Ishikawa (cell line): ENCODE measurements around the gene LIMD2.

Experiments used
- CEBPB ChIP-seq: IDR thresholded peaks from 2 replicates; pipeline ENCODE4 v1.6.1; 2012
- EGR1 ChIP-seq: IDR thresholded peaks from 2 replicates; pipeline ENCODE4 v1.6.1; 2012
- EP300 ChIP-seq: IDR thresholded peaks from 2 replicates; pipeline ENCODE4 v1.6.1; 2012; ENCODE audit warnings: borderline replicate concordance
- TAF1 ChIP-seq: IDR thresholded peaks from 2 replicates; pipeline ENCODE4 v1.6.1; 2012; ENCODE audit warnings: low read depth, mild to moderate bottlenecking
- TCF12 ChIP-seq: IDR thresholded peaks from 2 replicates; pipeline ENCODE4 v1.6.1; 2012; ENCODE audit warnings: low read depth
- TEAD4 ChIP-seq: IDR thresholded peaks from 2 replicates; pipeline ENCODE4 v1.6.1; 2012
- TF ChIP-seq, protein P1 (sequence below): IDR thresholded peaks from 2 replicates; pipeline ENCODE4 v1.6.1; 2012; ENCODE audit warnings: low read depth, mild to moderate bottlenecking
- TF ChIP-seq, protein P2 (sequence below): IDR thresholded peaks from 2 replicates; pipeline ENCODE4 v1.6.1; 2012

DNA sequence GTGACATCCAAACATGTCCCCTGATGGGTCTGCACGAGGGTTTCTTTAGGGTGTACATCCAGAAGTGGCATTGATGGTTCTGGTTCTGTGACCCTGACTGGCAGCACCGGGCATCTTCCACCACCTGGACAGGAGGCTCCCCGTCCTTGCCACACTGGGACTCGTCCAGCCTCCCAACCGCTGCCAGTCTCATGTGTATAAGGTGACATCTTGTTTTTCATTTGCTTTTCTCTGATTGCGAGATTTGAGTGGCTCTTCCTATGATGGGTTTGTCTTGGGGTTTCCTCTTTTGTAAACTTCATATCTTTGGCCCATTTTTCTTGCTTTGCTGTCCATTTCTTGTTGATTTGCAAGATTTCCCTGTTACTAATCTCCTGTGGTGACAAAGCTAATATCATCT lies 9.2 kb upstream of the LIMD2 start:
- no peak for TF ChIP-seq TCF12
- TF ChIP-seq, protein P1, sequence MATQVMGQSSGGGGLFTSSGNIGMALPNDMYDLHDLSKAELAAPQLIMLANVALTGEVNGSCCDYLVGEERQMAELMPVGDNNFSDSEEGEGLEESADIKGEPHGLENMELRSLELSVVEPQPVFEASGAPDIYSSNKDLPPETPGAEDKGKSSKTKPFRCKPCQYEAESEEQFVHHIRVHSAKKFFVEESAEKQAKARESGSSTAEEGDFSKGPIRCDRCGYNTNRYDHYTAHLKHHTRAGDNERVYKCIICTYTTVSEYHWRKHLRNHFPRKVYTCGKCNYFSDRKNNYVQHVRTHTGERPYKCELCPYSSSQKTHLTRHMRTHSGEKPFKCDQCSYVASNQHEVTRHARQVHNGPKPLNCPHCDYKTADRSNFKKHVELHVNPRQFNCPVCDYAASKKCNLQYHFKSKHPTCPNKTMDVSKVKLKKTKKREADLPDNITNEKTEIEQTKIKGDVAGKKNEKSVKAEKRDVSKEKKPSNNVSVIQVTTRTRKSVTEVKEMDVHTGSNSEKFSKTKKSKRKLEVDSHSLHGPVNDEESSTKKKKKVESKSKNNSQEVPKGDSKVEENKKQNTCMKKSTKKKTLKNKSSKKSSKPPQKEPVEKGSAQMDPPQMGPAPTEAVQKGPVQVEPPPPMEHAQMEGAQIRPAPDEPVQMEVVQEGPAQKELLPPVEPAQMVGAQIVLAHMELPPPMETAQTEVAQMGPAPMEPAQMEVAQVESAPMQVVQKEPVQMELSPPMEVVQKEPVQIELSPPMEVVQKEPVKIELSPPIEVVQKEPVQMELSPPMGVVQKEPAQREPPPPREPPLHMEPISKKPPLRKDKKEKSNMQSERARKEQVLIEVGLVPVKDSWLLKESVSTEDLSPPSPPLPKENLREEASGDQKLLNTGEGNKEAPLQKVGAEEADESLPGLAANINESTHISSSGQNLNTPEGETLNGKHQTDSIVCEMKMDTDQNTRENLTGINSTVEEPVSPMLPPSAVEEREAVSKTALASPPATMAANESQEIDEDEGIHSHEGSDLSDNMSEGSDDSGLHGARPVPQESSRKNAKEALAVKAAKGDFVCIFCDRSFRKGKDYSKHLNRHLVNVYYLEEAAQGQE: no peak
- TF ChIP-seq, protein P2, sequence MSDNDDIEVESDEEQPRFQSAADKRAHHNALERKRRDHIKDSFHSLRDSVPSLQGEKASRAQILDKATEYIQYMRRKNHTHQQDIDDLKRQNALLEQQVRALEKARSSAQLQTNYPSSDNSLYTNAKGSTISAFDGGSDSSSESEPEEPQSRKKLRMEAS: no peak
- TF ChIP-seq EGR1: no peak
- TF ChIP-seq TEAD4: no peak
- TF ChIP-seq TAF1: no peak
- no peak for TF ChIP-seq CEBPB
- TF ChIP-seq EP300: no peak
